ENCODE measurements around the gene PCYT2.

GRCh38 chr17:81859906-81860755 is 51.1 kb downstream of the PCYT2 start, which contains the start of gene P4HB:
- TF ChIP-seq CTCF (IDR thresholded peaks at IDR 0.05; ENCODE audit: low read length) = no peak
- no peak for TF ChIP-seq EZH2 (IDR thresholded peaks at IDR 0.05; ENCODE audit: borderline replicate concordance, low read length)

Measured in OCI-LY1 (cell line).